Lower lobe of right lung (tissue), 2 donors: ENCODE measurements around the gene ERO1B. TPM values are rescaled to one million over a fixed set of nuclear protein-coding genes. Genes with fewer than 3 reads are reported as not detected.

Experiments
- ATAC-seq, 2 donors: fragments of 200-7000 bp; cut with Tn5 transposase; one replicate each; pipeline ENCODE4 v1.9.1; 2020 to 2022; ENCODE audit warnings: mild to moderate bottlenecking in 2 of 2, moderate library complexity in 2 of 2
- DNase-seq: peaks from one replicate; pipeline ENCODE4 v3.0.0-alpha.2; 2020
- H3K27ac ChIP-seq: fragments of 200-600 bp; one replicate; pipeline ENCODE4 v1.8.0; 2022
- H3K27me3 ChIP-seq: fragments of 200-600 bp; one replicate; pipeline ENCODE4 v1.8.0; 2022; ENCODE audit warnings: low read depth
- H3K36me3 ChIP-seq: fragments of 200-600 bp; one replicate; pipeline ENCODE4 v1.8.0; 2022; ENCODE audit warnings: mild to moderate bottlenecking
- H3K4me1 ChIP-seq: fragments of 200-600 bp; one replicate; pipeline ENCODE4 v1.8.0; 2022
- H3K4me3 ChIP-seq: fragments of 200-600 bp; one replicate; pipeline ENCODE4 v1.8.0; 2022; ENCODE audit warnings: mild to moderate bottlenecking
- H3K9me3 ChIP-seq: fragments of 200-600 bp; one replicate; pipeline ENCODE4 v1.8.0; 2022
- intact Hi-C: fragments of 100-400 bp; cut with DNase I; formaldehyde crosslinking; loops from one replicate; pipeline ENCODE4 v1.11.0; 2022
- total RNA-seq: library from RNA; stranded (reverse); fragmentation: NEBNext Ultra II Directional; extraction: Animal tissue kit (Norgen Biotek cat#: 25700); gene quantifications from one replicate; pipeline ENCODE4 v1.2.1, GENCODE V29; 2021
- TF ChIP-seq, protein P1 (sequence below): fragments of 200-600 bp; IDR thresholded peaks from one replicate; pipeline ENCODE4 v1.8.0; 2022; ENCODE audit warnings: antibody characterized with exemption, mild to moderate bottlenecking
- donor health status: DM: no; HTN: yes; CAD: no; lungs with severe emphysema.

ERO1B gene
- total RNA-seq, 1 donor from 2014 or later, result 8.5 TPM

DNA sequence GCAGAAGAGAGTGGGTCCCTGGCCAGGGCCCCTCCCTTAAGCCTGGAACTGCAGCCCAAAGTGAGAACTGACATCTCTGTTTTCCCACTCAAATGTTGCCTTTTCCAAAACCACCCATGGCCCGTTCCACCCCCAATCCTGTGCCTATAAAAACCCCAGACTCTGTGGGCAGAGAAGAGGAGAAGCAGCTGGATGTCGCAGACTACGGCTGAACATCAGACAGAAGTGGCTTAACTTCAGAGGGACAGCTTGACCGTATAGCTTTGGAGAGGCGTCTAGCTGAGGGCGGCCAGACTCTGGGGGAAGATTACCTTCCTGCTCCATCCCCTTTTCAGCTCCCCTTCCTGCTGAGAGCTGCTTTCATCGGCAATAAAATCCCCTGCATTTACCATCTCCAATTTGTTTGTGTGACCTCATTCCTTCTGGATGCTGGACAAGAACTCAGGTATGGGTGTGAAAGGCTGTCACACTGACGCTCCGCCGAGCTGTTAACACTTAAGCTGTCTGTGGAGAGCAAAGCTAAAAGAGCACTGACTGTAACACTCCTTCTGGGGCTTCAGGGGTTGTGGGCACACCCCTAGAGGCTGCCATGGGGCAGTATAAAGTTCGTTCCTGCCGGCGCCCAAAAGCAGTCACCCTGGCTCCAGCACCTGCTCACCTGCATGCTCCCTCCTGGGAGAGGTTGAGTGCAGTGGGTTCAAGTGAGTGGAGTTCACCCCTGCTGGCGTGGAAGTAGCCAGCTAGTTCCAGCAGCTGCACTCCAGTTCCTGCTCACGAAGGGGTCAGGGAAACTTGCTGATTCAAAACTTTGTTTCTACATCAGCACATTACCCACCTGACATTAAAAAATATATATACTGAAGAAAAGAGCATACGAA, 19.6 kb upstream of the ERO1B start:
- DNase-seq (no peak), ATAC-seq (no peak)
- Histone ChIP-seq H3K4me3 (no peak overlapping the region), H3K9me3 (no peaks in the 10 kb centered on the region), H3K27me3 (no peaks in the 10 kb centered on the region), H3K27ac (no peak overlapping the region), H3K36me3 (no peaks in the 10 kb centered on the region), H3K4me1 (no peaks in the 10 kb centered on the region)
- TF ChIP-seq, protein P1, sequence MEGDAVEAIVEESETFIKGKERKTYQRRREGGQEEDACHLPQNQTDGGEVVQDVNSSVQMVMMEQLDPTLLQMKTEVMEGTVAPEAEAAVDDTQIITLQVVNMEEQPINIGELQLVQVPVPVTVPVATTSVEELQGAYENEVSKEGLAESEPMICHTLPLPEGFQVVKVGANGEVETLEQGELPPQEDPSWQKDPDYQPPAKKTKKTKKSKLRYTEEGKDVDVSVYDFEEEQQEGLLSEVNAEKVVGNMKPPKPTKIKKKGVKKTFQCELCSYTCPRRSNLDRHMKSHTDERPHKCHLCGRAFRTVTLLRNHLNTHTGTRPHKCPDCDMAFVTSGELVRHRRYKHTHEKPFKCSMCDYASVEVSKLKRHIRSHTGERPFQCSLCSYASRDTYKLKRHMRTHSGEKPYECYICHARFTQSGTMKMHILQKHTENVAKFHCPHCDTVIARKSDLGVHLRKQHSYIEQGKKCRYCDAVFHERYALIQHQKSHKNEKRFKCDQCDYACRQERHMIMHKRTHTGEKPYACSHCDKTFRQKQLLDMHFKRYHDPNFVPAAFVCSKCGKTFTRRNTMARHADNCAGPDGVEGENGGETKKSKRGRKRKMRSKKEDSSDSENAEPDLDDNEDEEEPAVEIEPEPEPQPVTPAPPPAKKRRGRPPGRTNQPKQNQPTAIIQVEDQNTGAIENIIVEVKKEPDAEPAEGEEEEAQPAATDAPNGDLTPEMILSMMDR, result no peak
- intact Hi-C loops, result no loop called here

DNA sequence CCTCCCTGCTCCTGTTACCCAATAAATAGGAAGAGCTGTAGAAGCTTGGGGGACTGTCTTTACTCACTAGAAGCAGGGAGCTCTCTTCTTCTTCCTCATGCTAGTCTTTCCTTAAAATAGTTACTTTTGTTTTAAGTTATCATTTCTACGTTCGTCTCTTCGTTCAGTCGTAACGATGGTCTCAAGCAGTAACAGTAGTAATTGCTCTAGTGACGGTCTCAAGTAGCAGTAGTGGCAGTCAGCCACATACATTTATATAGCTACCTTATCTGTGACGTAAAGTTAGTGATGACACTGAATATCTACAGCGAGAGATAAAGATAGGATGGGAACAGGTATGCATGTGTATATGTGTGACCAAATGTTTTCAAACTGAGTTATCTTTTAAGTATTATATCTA, 15.4 kb upstream of the ERO1B start:
- ATAC-seq (no peak), DNase-seq (no peak)
- Histone ChIP-seq H3K9me3 (no peaks in the 10 kb centered on the region), H3K27ac (no peak overlapping the region), H3K36me3 (no peaks in the 10 kb centered on the region), H3K4me3 (no peak overlapping the region), H3K27me3 (no peaks in the 10 kb centered on the region), H3K4me1 (no peaks in the 10 kb centered on the region)
- intact Hi-C loops, result no loop called here
- TF ChIP-seq, protein P1, result no peak

DNA sequence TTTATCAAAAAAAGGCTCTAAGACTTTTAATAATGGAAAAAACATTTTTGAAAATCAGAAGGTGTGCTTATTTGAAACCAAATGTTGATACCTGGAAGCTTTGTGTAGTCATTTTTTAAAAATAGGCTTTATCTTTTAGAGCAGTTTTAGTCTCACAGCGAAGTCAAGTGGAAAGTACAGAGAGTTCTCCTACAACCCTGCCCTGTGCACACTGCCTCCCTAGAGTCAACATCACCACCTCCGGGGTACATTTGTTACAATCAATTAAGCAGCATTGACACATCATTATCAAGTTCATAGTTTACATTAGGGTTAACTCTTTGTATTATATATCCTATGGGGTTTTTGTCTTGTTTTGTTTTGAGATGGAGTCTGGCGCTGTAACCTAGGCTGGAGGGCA, 10.7 kb upstream of the ERO1B start:
- intact Hi-C loops, result no loop called here

DNA sequence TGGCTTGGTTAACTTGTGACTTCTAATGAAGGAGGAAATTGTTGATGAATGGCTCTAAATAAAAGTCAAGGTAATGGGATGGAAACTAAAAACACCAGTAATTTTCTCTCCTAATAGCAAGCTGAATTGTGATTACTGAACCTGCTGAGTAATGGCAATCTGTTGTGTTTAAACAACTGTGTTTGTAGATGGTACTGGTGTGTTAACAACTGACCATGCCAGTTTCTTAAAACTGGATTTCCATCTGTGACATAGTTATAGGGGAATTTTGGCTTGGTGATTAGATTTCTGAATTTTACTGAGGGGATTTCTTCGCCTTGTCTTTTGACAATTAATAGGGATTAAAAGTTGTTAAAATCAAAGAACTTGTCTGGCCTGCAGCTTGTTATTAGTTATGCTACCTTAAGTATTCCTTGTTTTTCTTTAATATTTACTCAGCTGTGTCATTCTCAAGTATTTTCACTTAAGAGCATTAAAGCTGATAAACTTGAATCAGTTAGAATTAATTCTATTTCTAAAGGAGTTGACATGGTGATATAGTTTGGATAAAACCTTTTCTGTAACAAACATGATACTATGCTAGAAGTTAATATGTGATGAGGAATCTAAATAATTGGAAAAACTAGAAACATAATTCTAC, 7.9 kb upstream of the ERO1B start:
- ATAC-seq (no peak), DNase-seq (no peak)
- Histone ChIP-seq H3K36me3 (no peaks in the 10 kb centered on the region), H3K4me3 (no peak overlapping the region), H3K27me3 (peaks cover 7% of the 10 kb centered on the region), H3K4me1 (no peaks in the 10 kb centered on the region), H3K27ac (no peak overlapping the region), H3K9me3 (no peaks in the 10 kb centered on the region)
- TF ChIP-seq, protein P1, result no peak
- intact Hi-C loops, result no loop called here

More for the DNA sequence above, 10.7 kb upstream of the ERO1B start:
- no peaks in the 10 kb centered on the region for H3K27me3 ChIP-seq
- ATAC-seq (no peak), DNase-seq (no peak)
- no peaks in the 10 kb centered on the region for H3K9me3 ChIP-seq
- H3K27ac ChIP-seq, result no peak overlapping the region
- no peaks in the 10 kb centered on the region for H3K36me3 ChIP-seq
- TF ChIP-seq, protein P1, result no peak
- no peaks in the 10 kb centered on the region for H3K4me1 ChIP-seq
- no peak overlapping the region for H3K4me3 ChIP-seq

DNA sequence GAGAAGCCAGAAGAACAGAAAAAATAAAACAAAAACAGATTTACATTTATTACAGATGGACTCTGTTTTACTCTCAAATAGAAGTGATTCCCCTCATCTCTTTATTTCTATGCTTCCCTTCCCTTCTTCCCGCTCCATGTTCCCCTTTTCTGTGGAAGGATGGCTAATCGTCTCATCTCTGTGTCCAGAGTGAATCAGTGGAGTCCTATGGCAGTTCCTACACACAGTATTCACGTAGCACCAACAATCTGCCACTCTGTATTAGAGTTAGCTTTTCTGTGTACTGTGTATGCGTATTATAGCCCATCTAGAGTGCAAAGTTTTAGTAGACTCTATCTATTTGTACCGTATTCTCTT, 6.8 kb upstream of the ERO1B start:
- Histone ChIP-seq H3K4me1 (no peaks in the 10 kb centered on the region), H3K4me3 (no peak overlapping the region), H3K27me3 (peaks cover 7% of the 10 kb centered on the region), H3K9me3 (no peaks in the 10 kb centered on the region), H3K36me3 (no peaks in the 10 kb centered on the region), H3K27ac (no peak overlapping the region)
- ATAC-seq, result no peak
- no peak for DNase-seq
- intact Hi-C loops, result no loop called here
- TF ChIP-seq, protein P1, result no peak
